NCI-H69 (cell line): ENCODE data around the gene PRR11.
A peak's percentile ranks its signal among the peaks of the same experiment; 100 is the strongest.
"Not testable (repeated sequence)": the region's sequence is repeated elsewhere in the genome, so short reads cannot be mapped to it uniquely, and the experiment has no call there.

ENCODE experiments used
- DNase-seq: peaks from one replicate; lab custom pipeline; 2025; lab: John Stamatoyannopoulos, UW

PRR11 gene

DNA sequence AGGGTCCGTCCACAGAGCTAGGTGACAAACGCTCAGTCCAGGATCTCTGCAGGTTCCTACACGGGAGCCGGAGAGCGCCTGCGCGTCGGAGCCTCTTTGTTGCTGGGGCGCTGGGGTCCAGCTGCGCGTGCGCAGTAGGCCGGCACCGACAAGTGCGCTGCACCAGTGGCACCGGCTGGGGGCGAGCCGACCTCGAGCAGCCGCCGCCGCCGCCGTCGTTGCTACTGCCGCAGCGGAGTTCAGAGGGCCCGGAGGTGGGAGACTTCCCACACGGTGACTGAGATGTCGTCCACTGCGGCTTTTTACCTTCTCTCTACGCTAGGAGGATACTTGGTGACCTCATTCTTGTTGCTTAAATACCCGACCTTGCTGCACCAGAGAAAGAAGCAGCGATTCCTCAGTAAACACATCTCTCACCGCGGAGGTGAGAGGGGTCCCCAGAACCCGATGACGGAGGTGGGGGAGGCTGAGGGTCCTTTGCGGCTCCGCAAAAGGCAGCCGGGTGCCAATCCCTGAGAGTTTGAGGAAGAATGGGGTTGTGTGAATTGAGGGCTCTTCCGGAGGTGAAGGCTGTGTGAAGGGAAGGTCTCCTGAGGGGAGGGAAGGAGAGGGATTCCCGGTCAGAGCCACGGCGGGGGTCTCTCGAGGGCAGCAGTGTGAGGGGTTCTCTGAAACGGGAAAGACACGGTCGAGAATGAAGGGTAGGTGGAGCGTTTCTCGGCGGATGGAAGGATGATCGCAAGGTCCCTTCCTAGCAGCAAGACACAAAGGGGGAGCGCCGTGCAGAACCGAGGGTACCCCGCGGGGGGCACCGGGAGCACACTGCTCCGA lies 65.0 kb downstream of the PRR11 start, which contains the start of gene GDPD1:
GDPD1 (plus strand) TSS at position 184 of the 831 bp plus-strand sequence; CDS start at position 283, 99 bp downstream.
- peak; percentile 98 for DNase-seq

DNA sequence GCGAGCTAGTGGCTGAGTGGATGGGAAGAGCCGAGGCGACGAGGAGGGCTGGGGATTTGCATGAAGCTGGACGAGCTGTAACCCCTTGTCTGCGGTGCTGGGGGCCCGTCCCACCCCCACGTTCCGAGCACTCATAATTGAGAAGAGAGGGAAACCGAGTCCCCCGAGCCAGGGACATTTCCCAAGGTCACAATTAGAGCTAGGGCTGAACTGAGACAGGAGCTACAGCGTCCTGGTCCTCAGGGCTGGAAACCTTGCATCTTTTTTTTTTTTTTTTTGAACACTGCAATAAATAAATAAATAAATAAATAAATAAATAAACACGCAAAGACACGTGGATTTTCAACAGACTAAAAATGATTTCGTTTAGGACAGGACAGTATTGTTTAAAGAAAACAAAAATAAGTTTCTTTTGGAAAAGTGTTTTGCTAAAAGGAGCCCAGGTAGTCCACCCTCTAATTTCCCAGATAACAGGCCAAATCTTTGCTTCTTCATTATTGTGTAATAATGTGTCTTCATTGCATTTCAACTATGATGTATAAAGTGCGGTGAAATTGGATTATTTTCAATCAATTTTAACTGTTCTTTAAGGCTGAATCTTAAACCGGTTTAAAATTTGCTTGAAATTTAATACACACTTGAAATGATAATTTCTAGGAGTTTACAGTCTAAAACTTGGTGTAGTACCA lies 65.8 kb downstream of the PRR11 start:
- DNase-seq = no peak

DNA sequence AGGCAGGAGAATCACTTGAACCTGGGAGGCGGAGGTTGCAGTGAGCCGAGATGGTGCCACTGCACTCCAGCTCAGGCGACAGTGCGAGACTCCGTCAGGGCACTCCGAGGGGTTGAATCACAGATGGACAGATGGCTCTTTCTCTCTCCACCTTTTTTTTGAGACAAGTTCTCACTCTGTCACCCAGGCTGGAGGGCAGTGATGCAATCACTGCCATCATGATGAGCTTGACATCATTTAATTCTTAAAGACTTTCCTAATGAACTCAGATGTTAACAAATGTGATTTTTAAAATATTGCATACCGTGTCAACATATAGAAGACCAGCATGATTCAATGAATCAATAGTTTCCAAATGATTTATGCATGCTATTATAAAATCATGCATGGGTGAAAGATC lies 68.3 kb downstream of the PRR11 start:
- no peak for DNase-seq

DNA sequence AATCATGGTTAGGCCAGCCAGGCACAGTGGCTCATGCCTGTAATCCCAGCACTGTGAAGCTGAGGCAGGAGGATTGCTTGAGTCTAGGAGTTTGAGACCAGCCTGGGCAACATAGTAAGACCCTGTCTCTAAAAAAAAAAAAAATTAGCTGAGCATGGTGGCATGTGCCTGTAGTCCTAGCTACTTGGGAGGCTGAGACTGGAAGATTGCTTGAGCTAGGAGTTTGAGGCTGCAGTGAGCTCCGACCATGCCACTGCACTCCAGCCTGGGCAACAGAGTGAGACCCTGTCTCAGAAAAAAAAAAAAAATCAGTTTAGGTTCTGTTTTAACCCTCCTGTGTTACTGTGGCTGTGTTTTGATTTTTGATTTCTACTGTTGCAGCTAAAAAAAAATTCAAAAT lies 73.0 kb downstream of the PRR11 start:
- DNase-seq = not testable (repeated sequence)

DNA sequence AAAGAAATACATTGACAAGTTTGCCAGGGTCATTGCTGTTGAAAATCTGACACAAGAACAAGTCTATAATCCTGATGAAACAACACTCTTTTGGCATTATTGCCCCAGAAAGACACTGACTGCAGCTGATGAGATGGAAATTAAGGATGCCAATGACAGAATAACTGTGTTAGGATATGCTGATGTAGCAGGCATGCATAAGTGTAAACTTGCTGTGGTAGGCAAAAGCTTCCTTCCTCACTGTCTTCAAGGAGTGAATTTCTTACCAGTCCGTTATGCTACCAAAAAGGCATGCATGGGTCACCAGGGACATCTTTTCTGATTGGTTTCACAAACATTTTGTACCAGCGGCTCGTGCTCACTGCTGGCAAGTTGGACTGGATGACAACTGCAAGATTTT lies 75.2 kb downstream of the PRR11 start:
- DNase-seq = no peak

DNA sequence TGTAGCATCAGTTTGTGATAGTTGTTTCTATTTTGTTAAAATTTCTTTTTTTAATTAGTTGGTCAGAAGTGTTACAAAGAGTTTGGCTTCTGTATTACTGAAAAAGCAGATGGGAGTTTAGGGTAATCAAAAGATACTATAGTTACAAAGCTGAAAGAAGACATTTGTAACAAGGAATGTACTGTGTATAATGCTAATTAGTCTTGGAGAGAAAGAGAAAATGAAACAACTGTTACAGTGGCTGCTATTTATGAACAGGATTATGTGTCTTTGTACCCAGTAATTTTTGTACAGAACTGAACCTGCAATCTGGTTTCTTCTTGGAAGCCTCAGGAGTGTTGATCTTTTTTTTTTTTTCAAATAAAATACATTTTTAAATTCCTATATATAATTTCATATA lies 79.1 kb downstream of the PRR11 start:
- no peak for DNase-seq

DNA sequence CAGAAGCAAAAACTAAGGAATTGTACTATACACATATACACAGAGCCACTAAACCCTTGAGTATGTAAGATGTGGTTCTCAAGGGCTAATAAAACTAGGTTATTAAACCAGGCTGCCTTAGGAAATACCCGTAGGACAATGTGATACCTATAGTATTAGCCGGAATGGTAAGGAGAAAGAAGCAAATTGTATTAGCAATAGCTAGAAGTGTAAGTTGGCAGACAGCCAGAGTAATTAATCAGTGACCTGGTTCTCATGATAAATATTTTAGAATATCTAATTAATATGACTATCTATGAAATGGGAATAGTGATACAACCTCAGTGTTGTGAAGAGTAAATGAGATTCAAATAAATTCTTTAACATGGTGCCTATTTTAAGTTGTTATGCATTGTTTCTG lies 83.4 kb downstream of the PRR11 start:
- no peak for DNase-seq

DNA sequence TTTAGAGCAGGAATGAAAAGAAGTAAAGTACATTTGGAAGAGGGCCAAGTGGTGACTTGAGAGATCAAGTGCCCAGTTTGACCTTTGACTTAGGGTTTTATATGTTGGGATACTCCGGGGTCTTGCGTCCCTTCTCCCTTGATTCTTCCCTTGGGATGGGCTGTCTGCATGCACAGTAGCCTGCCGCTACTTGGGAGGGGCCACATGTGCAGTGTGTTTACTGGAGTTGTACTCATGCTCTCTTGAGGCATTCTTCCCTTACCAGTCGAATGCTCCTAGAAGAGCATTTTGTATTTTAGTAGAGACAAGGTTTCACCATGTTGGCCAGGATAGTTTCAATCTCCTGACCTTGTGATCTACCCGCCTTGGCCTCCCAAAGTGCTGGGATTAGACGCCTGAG lies 88.5 kb downstream of the PRR11 start:
- no peak for DNase-seq
